HL-60/S4 treated with retinoic acid at 250 ng/mL for 4 days and 3 days (cell line): Measurements from ENCODE around the gene CORO1A.
"Not testable (repeated sequence)": the region's sequence is repeated elsewhere in the genome, so short reads cannot be mapped to it uniquely, and the experiment has no call there.

Source experiments
- in situ Hi-C: fragments of 300-500 bp; cut with MboI; formaldehyde crosslinking; loops from 2 replicates; pipeline ENCODE4 v1.7.0; 2022; ENCODE audit warnings: low sequenced_read_pairs

Gene CORO1A

DNA sequence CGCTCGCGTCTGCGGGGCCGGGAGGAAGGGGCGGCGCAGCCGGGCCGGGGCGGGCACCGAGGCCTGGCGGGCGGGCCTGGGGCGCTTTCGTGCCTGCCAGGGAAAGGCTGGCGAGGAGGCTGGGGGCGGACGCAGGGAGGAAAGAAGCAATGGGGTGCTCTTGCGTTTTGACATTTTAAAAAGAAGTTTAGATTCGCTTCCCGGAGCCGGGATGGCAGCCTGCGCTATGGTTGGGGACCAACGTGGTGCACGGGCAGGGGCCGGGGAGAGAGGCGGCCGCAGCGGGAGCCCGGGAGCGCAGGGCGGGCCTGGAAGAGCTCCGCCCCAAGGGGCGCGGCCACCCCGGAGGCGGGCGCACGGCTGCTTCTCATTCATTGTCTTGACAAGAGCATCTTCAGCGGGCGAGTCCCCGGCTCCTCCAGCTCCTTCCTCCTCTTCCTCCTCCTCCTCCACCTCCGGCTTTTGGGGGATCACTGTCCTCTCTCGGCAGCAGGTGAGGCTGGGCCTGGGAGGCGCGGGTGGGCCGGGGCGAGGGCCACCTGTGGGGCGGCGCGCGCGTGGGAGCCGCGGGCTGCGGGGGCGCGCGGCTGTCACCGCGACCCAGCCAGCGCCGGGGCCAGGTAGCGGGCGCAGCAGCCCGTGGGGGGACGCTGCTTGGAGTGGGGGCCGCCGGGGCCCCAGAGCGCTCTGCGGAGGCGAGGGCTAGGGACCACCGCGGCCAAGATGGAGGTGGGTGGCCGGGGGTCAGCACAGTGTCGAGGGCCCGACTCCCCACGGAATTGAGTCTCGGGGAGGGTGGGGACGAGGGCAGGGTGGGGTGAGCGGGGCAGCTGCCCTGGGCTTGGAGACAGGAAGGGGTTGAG is at the start of gene CORO1A:
CORO1A (plus strand) TSS at position 370 of the 863 bp plus-strand sequence. CDS start 1,608 bp downstream, outside the sequence.
- in situ Hi-C loops, result no loop called here

- in situ Hi-C loops, result no loop called here
Measured at GRCh38 chr16:30136971-30137605, 46.3 kb upstream of the CORO1A start.

DNA sequence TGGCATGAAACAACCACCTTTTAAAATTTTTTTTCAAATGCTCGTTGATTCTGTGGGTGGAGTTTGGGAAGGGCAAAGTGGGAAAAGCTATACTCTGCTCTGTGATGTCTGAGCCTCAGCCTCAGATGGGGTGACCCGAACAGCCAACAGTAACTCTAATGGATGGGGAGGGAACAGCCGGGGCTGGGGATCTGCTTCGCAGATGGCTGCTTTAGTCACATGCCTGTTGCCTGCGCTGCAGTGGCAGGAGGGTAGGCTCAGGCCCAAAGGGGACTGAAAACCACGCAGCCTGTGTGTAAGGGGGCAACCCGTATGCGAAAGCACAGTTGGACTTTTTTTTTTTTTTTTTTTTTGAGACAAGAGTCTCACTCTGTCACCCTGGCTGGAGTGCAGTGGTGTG is 45.5 kb upstream of the CORO1A start:
- in situ Hi-C loops, result no loop called here

DNA sequence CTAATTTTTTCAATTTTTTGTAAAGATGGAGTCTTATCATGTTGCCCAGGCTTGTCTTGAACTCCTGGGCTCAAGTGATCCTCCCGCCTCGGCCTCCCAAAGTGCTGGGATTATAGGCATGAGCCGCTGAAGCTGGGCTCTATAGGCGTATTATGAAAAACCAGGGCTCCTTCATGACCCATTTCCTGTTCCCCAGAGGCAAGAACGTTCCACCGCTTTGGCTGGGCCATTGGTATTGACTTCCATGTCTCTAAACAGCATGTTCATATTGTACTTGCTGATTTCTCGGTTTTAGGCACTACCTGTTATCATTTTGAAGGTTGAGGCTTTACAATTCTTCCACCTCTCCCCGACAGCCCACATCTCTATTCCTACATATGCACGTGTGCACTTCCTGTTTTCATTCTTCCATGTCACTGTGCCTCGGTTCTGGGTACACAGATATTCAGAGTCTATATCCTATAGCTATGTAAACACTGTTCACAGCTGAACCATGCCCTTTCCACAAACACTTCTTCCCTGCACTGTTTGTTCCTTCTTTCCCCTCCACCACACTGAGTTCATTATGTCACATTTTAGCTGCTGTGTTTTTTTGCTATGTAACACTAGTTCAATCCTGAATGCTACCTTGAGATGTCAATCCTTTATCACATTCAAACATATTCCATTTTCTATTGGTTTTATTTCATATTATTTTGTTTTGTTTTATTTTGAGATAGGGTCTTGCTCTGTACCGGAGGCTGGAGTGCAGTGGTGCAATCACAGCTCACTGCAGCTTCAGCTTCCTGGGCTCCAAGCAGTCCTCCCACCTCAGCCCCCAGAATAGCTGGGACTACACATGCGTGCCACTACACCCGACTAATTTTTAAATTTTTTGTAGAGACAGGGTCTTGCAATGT is 43.6 kb upstream of the CORO1A start:
- in situ Hi-C loops, result no loop called here

DNA sequence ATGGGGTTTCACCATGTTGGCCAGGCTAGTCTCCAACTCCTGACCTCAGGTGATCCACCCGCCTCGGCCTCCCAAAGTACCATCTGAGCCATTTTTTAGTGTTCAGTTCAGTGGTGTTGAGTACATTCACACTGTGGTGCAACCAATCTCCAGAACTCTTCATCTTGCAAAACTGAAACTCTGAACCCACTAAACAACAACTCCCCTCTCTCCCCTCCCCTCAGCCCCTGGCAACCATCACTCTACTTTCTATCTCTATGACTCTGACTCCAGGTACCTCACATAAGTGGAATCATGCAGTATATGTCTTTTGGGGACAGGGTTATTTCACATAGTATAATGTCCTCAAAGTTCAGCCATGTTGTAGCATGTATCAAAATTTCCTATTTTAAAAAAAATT is 41.7 kb upstream of the CORO1A start:
- in situ Hi-C loops, result no loop called here

- in situ Hi-C loops, result no loop called here
Measured at GRCh38 chr16:30142672-30143346, 40.6 kb upstream of the CORO1A start.

GRCh38 chr16:30143347-30143702 is 40.1 kb upstream of the CORO1A start:
- in situ Hi-C loops, result no loop called here

DNA sequence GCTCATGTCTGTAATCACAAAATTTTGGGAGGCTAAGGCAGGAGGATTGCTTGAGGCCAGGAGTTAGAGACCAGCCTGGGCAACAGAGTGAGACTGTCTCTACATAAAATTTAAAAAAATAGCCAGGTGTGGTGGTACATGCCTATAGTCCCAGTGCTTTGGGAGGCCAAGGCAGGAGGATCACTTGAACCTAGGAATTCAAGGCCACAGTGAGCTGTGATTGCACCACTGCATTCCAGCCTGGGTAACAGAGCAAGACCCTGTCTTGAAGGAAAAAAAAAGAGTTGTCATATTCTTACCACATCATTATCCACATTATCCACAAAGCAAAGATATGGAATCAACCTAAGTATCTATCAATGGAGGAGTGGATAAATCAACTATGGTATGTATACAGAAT is 39.4 kb upstream of the CORO1A start:
- in situ Hi-C loops, result no loop called here

GRCh38 chr16:30144917-30145316 is 38.5 kb upstream of the CORO1A start:
- in situ Hi-C loops, result no loop called here

GRCh38 chr16:30145657-30146056 is 37.7 kb upstream of the CORO1A start:
- in situ Hi-C loops, result no loop called here

GRCh38 chr16:30147843-30148510 is 35.4 kb upstream of the CORO1A start:
- in situ Hi-C loops, result no loop called here

- in situ Hi-C loops, result no loop called here
Measured at GRCh38 chr16:30149250-30149930, 34.0 kb upstream of the CORO1A start.

DNA sequence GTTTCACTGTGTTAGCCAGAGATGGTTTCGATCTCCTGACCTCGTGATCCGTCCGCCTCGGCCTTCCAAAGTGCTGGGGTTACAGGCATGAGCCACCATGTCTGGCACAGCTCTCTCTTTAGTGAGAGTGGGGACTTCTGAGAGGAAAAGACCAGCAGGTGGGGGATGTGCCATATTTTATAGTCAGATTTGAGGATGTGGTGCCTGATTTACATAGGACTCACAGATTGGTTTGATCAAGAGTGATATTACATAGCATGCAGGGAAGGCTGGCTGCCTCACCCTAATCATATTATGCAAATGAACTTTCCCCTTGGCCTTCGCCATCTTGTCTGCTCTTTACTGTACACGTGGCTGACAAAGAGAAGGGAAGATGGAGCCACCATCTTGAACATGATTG is 32.3 kb upstream of the CORO1A start:
- in situ Hi-C loops, result no loop called here

GRCh38 chr16:30152517-30152916 is 30.9 kb upstream of the CORO1A start:
- in situ Hi-C loops, result no loop called here

DNA sequence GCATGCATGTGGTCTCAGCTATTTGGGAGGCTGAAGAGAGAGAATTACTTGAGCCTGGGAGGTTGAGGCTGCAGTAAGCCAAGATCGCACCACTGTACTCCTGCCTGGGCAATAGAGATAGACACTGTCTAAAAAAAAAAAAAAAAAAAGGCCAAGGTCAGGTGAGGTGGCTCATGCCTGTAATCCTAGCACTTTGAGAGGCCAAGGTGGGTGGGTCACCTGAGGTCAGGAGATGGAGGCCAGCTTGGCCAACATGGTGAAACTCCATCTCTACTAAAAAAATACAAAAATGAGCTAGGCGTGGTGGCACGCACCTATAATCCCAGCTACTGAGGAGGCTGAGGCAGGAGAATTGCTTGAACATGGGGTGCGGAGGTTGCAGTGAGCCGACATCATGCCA is 28.2 kb upstream of the CORO1A start:
- in situ Hi-C loops, result no loop called here

GRCh38 chr16:30157214-30157613 is 26.2 kb upstream of the CORO1A start:
- in situ Hi-C loops, result no loop called here

- in situ Hi-C loops, result no loop called here
Measured at GRCh38 chr16:30163538-30163937, 19.9 kb upstream of the CORO1A start.

- in situ Hi-C loops, result no loop called here
Measured at GRCh38 chr16:30166202-30166902, 17.1 kb upstream of the CORO1A start.

DNA sequence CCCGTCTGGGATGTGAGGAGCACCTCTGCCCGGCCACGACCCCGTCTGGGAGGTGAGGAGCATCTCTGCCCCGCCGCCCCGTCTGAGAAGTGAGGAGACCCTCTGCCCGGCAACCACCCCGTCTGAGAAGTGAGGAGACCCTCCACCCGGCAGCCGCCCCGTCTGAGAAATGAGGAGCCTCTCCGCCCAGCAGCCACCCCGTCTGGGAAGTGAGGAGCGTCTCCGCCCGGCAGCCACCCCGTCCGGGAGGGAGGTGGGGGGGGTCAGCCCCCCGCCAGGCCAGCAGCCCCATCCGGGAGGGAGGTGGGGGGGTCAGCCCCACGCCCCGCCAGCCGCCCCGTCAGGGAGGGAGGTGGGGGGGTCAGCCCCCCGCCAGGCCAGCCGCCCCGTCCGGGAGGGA is 14.7 kb upstream of the CORO1A start:
- in situ Hi-C loops, result not testable (repeated sequence)
